ENCODE data around the gene CDHR5. TPM values are rescaled to one million over a fixed set of nuclear protein-coding genes. Genes with fewer than 3 reads are reported as not detected.
A peak's percentile ranks its signal among the peaks of the same experiment; 100 is the strongest.

The CDHR5 gene
- total and polyA plus RNA-seq, 3 donors from 2014 or later = 0.12 to 2.3 (median 0.63) TPM

DNA sequence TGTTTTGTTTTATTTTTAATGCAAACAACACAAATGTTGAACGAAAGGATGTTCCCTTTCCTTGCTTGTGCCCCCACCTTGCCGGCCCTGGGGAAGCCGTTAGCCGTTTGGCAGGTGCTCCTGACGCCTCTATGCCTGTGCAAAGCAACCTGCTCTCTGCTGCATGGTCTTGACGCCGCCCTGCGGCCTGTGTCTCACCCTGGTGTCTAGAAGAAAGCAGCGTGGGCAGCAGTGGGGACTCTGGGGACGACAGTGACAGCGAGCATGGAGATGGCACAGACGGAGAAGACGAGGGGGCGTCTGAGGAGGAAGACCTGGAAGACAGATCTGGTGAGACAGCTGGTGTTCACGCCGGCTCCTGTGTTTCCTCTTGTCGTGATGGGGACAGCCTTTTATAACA lies 43.0 kb downstream of the CDHR5 start:
- H3K36me3 ChIP-seq (ENCODE audit: low read depth, missing control alignments) = no peaks in the 10 kb centered on the region
- WGBS, 2 donors = 78 to 81% methylated on average over 17 of the region's 17 CpGs
- intact Hi-C loops (cut with DNase I; ENCODE audit: low total_unique reads) = no loop called here

DNA sequence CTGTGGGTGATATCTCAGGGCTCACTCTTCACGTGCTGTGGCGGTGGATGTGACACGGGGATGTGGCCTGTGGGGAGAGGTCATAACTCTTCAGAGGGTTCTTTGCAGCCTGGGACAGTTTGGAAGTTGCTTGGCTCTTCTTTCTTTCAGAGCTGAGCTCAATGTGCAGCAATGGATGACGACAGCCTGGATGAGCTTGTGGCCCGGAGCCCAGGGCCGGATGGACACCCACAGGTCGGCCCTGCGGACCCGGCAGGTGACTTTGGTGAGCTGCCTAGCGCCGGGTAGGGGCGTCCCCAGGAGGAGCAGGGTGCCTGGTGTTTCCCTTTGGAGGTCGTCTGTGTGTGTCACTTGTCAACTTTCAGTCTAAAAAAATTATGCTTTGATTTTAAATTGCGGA lies 43.4 kb downstream of the CDHR5 start:
- TF ChIP-seq POLR2A (IDR thresholded peaks at IDR 0.05) = no peak
- TF ChIP-seq, protein P1, sequence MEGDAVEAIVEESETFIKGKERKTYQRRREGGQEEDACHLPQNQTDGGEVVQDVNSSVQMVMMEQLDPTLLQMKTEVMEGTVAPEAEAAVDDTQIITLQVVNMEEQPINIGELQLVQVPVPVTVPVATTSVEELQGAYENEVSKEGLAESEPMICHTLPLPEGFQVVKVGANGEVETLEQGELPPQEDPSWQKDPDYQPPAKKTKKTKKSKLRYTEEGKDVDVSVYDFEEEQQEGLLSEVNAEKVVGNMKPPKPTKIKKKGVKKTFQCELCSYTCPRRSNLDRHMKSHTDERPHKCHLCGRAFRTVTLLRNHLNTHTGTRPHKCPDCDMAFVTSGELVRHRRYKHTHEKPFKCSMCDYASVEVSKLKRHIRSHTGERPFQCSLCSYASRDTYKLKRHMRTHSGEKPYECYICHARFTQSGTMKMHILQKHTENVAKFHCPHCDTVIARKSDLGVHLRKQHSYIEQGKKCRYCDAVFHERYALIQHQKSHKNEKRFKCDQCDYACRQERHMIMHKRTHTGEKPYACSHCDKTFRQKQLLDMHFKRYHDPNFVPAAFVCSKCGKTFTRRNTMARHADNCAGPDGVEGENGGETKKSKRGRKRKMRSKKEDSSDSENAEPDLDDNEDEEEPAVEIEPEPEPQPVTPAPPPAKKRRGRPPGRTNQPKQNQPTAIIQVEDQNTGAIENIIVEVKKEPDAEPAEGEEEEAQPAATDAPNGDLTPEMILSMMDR (IDR thresholded peaks at IDR 0.05) = no peak
- Histone ChIP-seq H3K27ac (no peak overlapping the region), H3K36me3 (ENCODE audit: low read depth, missing control alignments) (no peaks in the 10 kb centered on the region), H3K9me3 (no peaks in the 10 kb centered on the region), H3K27me3 (no peaks in the 10 kb centered on the region), H3K4me3 (no peak overlapping the region), H3K4me1 (peaks cover 32% of the 10 kb centered on the region)
- no peak for DNase-seq
- WGBS, 2 donors = 72 to 90% methylated on average over 7 to 14 of the region's 14 CpGs
- intact Hi-C loops (cut with DNase I; ENCODE audit: low total_unique reads) = no loop called here

More for the DNA sequence above, 43.0 kb downstream of the CDHR5 start:
- no peak for DNase-seq
- H3K4me3 ChIP-seq = no peak overlapping the region
- H3K4me1 ChIP-seq = peaks cover 32% of the 10 kb centered on the region
- no peaks in the 10 kb centered on the region for H3K27me3 ChIP-seq
- H3K9me3 ChIP-seq = no peaks in the 10 kb centered on the region
- no peak overlapping the region for H3K27ac ChIP-seq
- TF ChIP-seq, protein P1 (IDR thresholded peaks at IDR 0.05) = no peak
- no peak for TF ChIP-seq POLR2A (IDR thresholded peaks at IDR 0.05)

DNA sequence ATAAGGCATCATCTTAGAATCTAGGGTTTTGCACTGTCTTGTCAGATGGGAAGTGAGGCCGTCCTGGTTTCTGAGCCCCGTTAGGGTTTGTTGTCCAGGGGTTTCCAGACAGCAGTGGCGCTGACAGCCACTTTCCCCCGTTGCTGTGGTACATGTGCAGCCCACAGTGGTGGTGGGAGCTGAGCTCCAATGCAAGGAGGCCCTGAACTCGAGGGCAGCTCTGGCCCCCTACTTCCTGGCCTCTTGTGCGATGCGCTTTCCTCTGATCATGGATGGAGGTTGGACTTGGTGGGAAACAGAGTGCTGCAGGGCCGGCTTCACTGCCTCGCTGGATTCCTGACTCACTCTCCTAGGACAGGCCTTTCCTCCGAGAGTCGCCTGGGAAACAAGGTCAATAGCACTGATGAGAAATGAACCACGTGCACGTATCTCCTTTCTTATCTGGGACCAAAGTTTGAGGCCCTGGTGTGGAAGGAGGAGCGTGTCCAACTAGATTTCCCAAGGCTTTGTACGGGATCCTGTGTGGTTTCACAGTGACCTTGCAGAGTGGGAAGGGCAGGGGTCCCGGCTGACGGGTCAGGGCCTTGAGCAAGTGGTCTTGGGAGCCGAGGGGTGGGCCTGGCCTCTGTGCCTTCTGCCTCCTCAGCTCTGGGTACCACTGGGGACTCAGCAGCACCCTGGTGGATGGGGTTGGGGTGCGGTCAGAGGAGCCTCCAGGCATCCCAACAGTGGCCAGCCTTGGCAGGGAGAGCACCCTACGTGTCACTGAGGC lies 44.7 kb downstream of the CDHR5 start:
- Histone ChIP-seq H3K4me1 (peaks cover 35% of the 10 kb centered on the region), H3K4me3 (no peak overlapping the region), H3K27me3 (no peaks in the 10 kb centered on the region), H3K36me3 (ENCODE audit: low read depth, missing control alignments) (no peaks in the 10 kb centered on the region), H3K9me3 (no peaks in the 10 kb centered on the region), H3K27ac (no peak overlapping the region)
- no peak for TF ChIP-seq POLR2A (IDR thresholded peaks at IDR 0.05)
- TF ChIP-seq, protein P1 (IDR thresholded peaks at IDR 0.05) = no peak
- intact Hi-C loops (cut with DNase I; ENCODE audit: low total_unique reads) = no loop called here
- peak; percentile 38 for DNase-seq
- WGBS, 2 donors = 58 to 60% methylated on average over 20 of the region's 20 CpGs

DNA sequence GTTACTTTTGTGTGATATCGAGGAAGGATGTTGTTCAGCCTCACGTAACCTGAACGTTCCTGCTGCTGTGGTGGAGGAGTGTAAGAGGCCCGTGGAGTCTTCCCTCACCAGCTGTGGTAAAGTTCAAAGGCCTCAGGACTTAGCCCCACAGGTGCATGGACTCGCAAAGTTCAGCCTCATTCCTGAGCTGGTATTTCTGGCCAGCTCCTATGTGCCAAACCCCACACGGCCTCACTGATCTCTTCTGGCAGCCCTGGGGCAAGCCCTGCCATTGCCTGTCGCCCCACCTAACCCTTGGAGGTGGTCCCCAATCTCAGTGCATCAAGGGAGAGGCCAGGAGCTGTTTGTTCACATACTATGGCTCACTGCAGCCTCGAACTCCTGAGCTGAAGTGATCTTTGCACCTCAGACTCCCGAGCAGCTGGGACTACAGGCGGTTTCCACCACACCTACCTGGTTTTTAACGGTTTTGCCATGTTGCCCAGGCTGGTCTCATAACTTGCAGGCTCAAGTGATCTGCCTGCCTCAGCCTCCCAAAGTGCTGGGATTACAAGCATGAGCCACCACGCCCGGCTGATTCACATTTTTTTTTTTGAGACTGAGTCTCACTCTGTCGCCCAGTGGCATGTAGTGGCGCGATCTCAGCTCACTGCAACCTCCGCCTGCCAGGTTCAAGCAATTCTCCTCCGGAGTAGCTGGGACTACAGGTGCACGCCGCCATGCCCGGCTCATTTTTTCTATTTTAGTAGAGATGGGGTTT lies 46.3 kb downstream of the CDHR5 start:
- intact Hi-C loops (cut with DNase I; ENCODE audit: low total_unique reads) = no loop called here
- Histone ChIP-seq H3K36me3 (ENCODE audit: low read depth, missing control alignments) (no peaks in the 10 kb centered on the region), H3K27me3 (no peaks in the 10 kb centered on the region), H3K4me1 (peaks cover 44% of the 10 kb centered on the region), H3K9me3 (no peaks in the 10 kb centered on the region), H3K4me3 (no peak overlapping the region), H3K27ac (peak overlapping the region in 1 of 2 donors; percentile 1)
- no peak for TF ChIP-seq POLR2A (IDR thresholded peaks at IDR 0.05)
- TF ChIP-seq, protein P1 (IDR thresholded peaks at IDR 0.05) = no peak
- DNase-seq = no peak
- WGBS, 2 donors = 63 to 77% methylated on average over 17 to 21 of the region's 21 CpGs

Data from testis (tissue), 3 donors.